Measurements from ENCODE around the gene NGEF. TPM values are rescaled to one million over a fixed set of nuclear protein-coding genes. Genes with fewer than 3 reads are reported as not detected.
"Not testable (repeated sequence)": the region's sequence is repeated elsewhere in the genome, so short reads cannot be mapped to it uniquely, and the experiment has no call there.

The NGEF gene
- 35.4 and 38.4 TPM in 2 replicates for total RNA-seq (2014; rRNA removed; shearing (Covaris generic))

- no peak for DNase-seq (ENCODE audit: low read depth)
Measured at GRCh38 chr2:233013027-233013461, at the start of gene NGEF. NGEF (minus strand) TSS chr2:233013256; CDS start chr2:232974890, 38,366 bp downstream.

- DNase-seq (ENCODE audit: low read depth), result no peak
Measured at GRCh38 chr2:233062451-233062850, 49.4 kb upstream of the NGEF start.

- peak; percentile 90 for DNase-seq (ENCODE audit: low read depth)
Measured at GRCh38 chr2:233061591-233062450, 48.8 kb upstream of the NGEF start.

GRCh38 chr2:233060980-233061590, 48.0 kb upstream of the NGEF start:
- no peak for DNase-seq (ENCODE audit: low read depth)

- no peak for DNase-seq (ENCODE audit: low read depth)
Measured at GRCh38 chr2:233060501-233060979, 47.5 kb upstream of the NGEF start.

GRCh38 chr2:233059797-233060500, 46.9 kb upstream of the NGEF start, which contains the start of gene INPP5D:
INPP5D (plus strand) TSS chr2:233060342; CDS start chr2:233060479, 137 bp downstream.
- no peak for DNase-seq (ENCODE audit: low read depth)

GRCh38 chr2:233059547-233059796, 46.4 kb upstream of the NGEF start:
- no peak for DNase-seq (ENCODE audit: low read depth)

- no peak for DNase-seq (ENCODE audit: low read depth)
Measured at GRCh38 chr2:233058717-233059546, 45.9 kb upstream of the NGEF start.

GRCh38 chr2:233056961-233057605, 44.0 kb upstream of the NGEF start:
- no peak for DNase-seq (ENCODE audit: low read depth)

GRCh38 chr2:233055362-233055761, 42.3 kb upstream of the NGEF start:
- no peak for DNase-seq (ENCODE audit: low read depth)

- peak; percentile 58 for DNase-seq (ENCODE audit: low read depth)
Measured at GRCh38 chr2:233053928-233054784, 41.1 kb upstream of the NGEF start.

GRCh38 chr2:233052517-233052916, 39.5 kb upstream of the NGEF start:
- not testable (repeated sequence) for DNase-seq (ENCODE audit: low read depth)

- DNase-seq (ENCODE audit: low read depth), result peak; percentile 94
Measured at GRCh38 chr2:233051241-233052149, 38.4 kb upstream of the NGEF start.

- peak; percentile 79 for DNase-seq (ENCODE audit: low read depth)
Measured at GRCh38 chr2:233049194-233049761, 36.2 kb upstream of the NGEF start.

- DNase-seq (ENCODE audit: low read depth), result no peak
Measured at GRCh38 chr2:233048569-233049193, 35.6 kb upstream of the NGEF start.

- no peak for DNase-seq (ENCODE audit: low read depth)
Measured at GRCh38 chr2:233047667-233048066, 34.6 kb upstream of the NGEF start.

- DNase-seq (ENCODE audit: low read depth), result no peak
Measured at GRCh38 chr2:233047206-233047605, 34.1 kb upstream of the NGEF start.

GRCh38 chr2:233044974-233045605, 32.0 kb upstream of the NGEF start:
- DNase-seq (ENCODE audit: low read depth), result no peak
